ENCODE results near the gene GLIPR1L1.

GLIPR1L1 gene

DNA sequence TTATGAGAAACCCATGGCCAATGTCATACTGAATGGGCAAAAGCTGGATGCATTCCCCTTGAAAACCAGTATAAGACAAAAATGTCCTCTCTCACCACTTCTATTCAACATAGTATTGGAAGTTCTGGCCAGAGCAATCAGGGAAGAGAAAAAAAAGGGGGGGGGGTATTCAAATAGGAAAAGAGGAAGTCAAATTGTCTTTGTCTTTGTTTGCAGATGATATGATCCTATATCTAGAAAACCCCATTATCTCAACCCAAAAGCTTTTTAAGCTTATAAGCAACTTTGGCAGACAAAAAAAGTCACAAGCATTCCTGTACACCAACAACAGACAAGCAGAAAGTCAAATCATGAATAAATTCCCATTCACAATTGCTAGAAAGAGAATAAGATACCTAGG, 19.5 kb downstream of the GLIPR1L1 start (continued):
- TF ChIP-seq ZNF704 (tag by site-specific recombination; IDR thresholded peaks at IDR 0.05) (no peak), ZNF561 (tag by site-specific recombination; IDR thresholded peaks at IDR 0.05; ENCODE audit: borderline replicate concordance) (no peak), ZNF530 (tag by site-specific recombination; IDR thresholded peaks at IDR 0.05; ENCODE audit: low read depth) (no peak), GLI4 (tag by site-specific recombination; IDR thresholded peaks at IDR 0.05) (no peak)

DNA sequence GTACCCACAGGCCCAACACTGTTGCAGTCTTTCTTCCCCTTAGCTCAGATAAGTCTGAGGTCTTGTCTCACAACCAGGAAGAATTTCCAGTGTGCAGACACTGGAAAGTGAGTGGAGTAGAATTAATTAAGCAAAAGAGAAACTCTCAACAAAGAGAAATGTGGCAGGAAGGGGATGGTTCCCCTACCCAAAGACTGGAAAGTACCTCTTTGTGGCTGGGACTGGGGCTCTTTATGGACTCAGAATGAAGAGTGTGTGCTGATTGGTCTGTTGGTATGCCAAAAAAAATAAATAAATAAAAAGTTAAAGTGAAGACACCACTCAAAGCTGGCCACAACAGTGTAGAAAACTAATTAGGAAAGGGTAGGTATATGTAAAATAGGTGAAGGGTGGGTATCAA, 26.4 kb downstream of the GLIPR1L1 start:
- ChIA-PET CTCF (no interaction called here), POLR2A (no interaction called here)
- no peaks in the 10 kb centered on the region for H3K9me3 ChIP-seq (ENCODE audit: control insufficient read depth, insufficient read depth, low read depth, low read length)
- no peaks in the 10 kb centered on the region for H3K36me3 ChIP-seq (ENCODE audit: control insufficient read depth in 2 of 2, insufficient read depth in 1 of 2, low read length in 2 of 2)
- H3K4me3 ChIP-seq (ENCODE audit: low read depth, low read length): no peak overlapping the region
- no peak for TF ChIP-seq ZNF639 (tag by site-specific recombination; IDR thresholded peaks at IDR 0.05)
- no peak for TF ChIP-seq ZNF623 (tag by site-specific recombination; IDR thresholded peaks at IDR 0.05)
- TF ChIP-seq ZNF747 (tag by site-specific recombination; IDR thresholded peaks at IDR 0.05): no peak
- TF ChIP-seq YY1 (tag by site-specific recombination; IDR thresholded peaks at IDR 0.05): no peak
- TF ChIP-seq ZNF664 (tag by site-specific recombination; IDR thresholded peaks at IDR 0.05): no peak
- no peak for TF ChIP-seq ZNF211 (tag by site-specific recombination; IDR thresholded peaks at IDR 0.05; ENCODE audit: low read depth)
- no peak for TF ChIP-seq GLIS2 (tag by site-specific recombination; IDR thresholded peaks at IDR 0.05)
- no peak for TF ChIP-seq ZNF510 (tag by site-specific recombination; IDR thresholded peaks at IDR 0.05; ENCODE audit: insufficient replicate concordance)
- TF ChIP-seq ZNF184 (tag by site-specific recombination; IDR thresholded peaks at IDR 0.05): no peak
- H3K4me1 ChIP-seq (ENCODE audit: control insufficient read depth, insufficient read depth, low read length): no peaks in the 10 kb centered on the region
- no peak overlapping the region for H3K27ac ChIP-seq (ENCODE audit: extremely low read depth, low read depth, low read length)

DNA sequence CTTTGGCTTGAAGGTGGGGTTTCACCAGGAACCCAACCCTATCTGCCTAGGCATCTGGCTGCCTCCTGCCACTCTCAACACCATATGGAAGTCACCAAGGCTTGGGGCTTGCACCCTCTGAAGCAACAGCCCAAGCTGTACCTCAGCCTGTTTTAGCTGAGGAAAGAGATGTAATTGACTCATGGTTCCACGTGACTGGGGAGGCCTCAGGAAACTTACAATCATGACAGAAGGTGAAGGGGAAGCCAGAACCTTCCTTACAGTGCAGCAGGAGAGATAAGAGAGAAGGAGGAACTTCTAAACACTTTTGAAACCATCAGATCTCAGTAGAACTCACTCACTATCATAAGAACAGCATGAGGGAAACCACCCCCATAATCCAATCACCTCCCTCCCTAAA, 26.9 kb downstream of the GLIPR1L1 start:
- no peaks in the 10 kb centered on the region for H3K4me1 ChIP-seq (ENCODE audit: control insufficient read depth, insufficient read depth, low read length)
- no peaks in the 10 kb centered on the region for H3K9me3 ChIP-seq (ENCODE audit: control insufficient read depth, insufficient read depth, low read depth, low read length)
- H3K4me3 ChIP-seq (ENCODE audit: low read depth, low read length): no peak overlapping the region
- H3K27ac ChIP-seq (ENCODE audit: extremely low read depth, low read depth, low read length): no peak overlapping the region
- ChIA-PET POLR2A (no interaction called here), CTCF (no interaction called here)
- no peaks in the 10 kb centered on the region for H3K36me3 ChIP-seq (ENCODE audit: control insufficient read depth in 2 of 2, insufficient read depth in 1 of 2, low read length in 2 of 2)
- TF ChIP-seq ZNF791 (tag by site-specific recombination; IDR thresholded peaks at IDR 0.05): no peak
- TF ChIP-seq ZNF621 (tag by site-specific recombination; IDR thresholded peaks at IDR 0.05): no peak
- TF ChIP-seq KLF16 (tag by site-specific recombination; IDR thresholded peaks at IDR 0.05): no peak
- no peak for TF ChIP-seq ZNF600 (tag by site-specific recombination; IDR thresholded peaks at IDR 0.05)
- no peak for TF ChIP-seq ZNF23 (tag by site-specific recombination; IDR thresholded peaks at IDR 0.05; ENCODE audit: borderline replicate concordance)
- TF ChIP-seq SALL2 (tag by site-specific recombination; IDR thresholded peaks at IDR 0.05; ENCODE audit: borderline replicate concordance): no peak
- TF ChIP-seq, protein P1, sequence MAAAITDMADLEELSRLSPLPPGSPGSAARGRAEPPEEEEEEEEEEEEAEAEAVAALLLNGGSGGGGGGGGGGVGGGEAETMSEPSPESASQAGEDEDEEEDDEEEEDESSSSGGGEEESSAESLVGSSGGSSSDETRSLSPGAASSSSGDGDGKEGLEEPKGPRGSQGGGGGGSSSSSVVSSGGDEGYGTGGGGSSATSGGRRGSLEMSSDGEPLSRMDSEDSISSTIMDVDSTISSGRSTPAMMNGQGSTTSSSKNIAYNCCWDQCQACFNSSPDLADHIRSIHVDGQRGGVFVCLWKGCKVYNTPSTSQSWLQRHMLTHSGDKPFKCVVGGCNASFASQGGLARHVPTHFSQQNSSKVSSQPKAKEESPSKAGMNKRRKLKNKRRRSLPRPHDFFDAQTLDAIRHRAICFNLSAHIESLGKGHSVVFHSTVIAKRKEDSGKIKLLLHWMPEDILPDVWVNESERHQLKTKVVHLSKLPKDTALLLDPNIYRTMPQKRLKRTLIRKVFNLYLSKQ (tag by site-specific recombination; IDR thresholded peaks at IDR 0.05; ENCODE audit: borderline replicate concordance): no peak
- TF ChIP-seq ZNF639 (tag by site-specific recombination; IDR thresholded peaks at IDR 0.05): no peak
- no peak for TF ChIP-seq ZNF19 (tag by site-specific recombination; IDR thresholded peaks at IDR 0.05; ENCODE audit: low read depth)
- no peak for TF ChIP-seq ZNF155 (tag by site-specific recombination; IDR thresholded peaks at IDR 0.05)
- TF ChIP-seq ZNF677 (tag by site-specific recombination; IDR thresholded peaks at IDR 0.05): no peak
- no peak for TF ChIP-seq ZNF433 (tag by site-specific recombination; IDR thresholded peaks at IDR 0.05; ENCODE audit: low read depth)
- no peak for TF ChIP-seq TRIM28 (IDR thresholded peaks at IDR 0.05; ENCODE audit: borderline replicate concordance, low read length)
- TF ChIP-seq, protein P2, sequence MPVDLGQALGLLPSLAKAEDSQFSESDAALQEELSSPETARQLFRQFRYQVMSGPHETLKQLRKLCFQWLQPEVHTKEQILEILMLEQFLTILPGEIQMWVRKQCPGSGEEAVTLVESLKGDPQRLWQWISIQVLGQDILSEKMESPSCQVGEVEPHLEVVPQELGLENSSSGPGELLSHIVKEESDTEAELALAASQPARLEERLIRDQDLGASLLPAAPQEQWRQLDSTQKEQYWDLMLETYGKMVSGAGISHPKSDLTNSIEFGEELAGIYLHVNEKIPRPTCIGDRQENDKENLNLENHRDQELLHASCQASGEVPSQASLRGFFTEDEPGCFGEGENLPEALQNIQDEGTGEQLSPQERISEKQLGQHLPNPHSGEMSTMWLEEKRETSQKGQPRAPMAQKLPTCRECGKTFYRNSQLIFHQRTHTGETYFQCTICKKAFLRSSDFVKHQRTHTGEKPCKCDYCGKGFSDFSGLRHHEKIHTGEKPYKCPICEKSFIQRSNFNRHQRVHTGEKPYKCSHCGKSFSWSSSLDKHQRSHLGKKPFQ (tag by site-specific recombination; IDR thresholded peaks at IDR 0.05): no peak
- TF ChIP-seq PATZ1 (tag by site-specific recombination; IDR thresholded peaks at IDR 0.05): no peak
